ENCODE measurements around the gene PTPRT.

DNA sequence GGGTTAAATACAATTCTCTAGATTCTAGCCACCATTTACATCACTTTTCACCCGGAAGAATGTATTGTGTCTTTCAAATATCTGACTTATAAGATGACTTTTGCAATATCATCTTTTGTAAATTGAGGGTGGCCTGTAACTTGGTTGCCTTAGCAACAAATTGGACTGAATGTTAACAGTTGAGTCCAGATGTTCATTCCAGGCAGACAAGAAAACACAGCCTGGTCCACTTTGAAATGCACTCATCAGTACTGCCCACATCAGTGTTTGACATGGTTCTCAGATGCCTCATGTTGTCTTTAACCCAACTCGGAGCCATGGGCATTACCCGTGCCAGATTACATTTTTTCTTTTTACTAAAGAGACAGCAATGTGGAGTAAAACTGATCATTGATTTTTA is 789.9 kb downstream of the PTPRT start:
- TF ChIP-seq, protein P1, sequence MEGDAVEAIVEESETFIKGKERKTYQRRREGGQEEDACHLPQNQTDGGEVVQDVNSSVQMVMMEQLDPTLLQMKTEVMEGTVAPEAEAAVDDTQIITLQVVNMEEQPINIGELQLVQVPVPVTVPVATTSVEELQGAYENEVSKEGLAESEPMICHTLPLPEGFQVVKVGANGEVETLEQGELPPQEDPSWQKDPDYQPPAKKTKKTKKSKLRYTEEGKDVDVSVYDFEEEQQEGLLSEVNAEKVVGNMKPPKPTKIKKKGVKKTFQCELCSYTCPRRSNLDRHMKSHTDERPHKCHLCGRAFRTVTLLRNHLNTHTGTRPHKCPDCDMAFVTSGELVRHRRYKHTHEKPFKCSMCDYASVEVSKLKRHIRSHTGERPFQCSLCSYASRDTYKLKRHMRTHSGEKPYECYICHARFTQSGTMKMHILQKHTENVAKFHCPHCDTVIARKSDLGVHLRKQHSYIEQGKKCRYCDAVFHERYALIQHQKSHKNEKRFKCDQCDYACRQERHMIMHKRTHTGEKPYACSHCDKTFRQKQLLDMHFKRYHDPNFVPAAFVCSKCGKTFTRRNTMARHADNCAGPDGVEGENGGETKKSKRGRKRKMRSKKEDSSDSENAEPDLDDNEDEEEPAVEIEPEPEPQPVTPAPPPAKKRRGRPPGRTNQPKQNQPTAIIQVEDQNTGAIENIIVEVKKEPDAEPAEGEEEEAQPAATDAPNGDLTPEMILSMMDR (IDR thresholded peaks at IDR 0.05): no peak
- no peak for TF ChIP-seq POLR2A (IDR thresholded peaks at IDR 0.05)

Data from Peyer's patch (tissue), 4 donors.